NCI-H1694 treated with DMSO at 0.1 percent for 48 hours (cell line): ENCODE measurements around the gene POU6F2.

Source experiments
- DNase-seq: peaks from one replicate; lab custom pipeline; 2025; lab: John Stamatoyannopoulos, UW

POU6F2 gene

GRCh38 chr7:39128287-39128843, 150.7 kb downstream of the POU6F2 start:
- DNase-seq: no peak

GRCh38 chr7:39130274-39130673, 152.6 kb downstream of the POU6F2 start:
- no peak for DNase-seq

GRCh38 chr7:39130857-39131526, 153.3 kb downstream of the POU6F2 start:
- no peak for DNase-seq

GRCh38 chr7:39132306-39132705, 154.6 kb downstream of the POU6F2 start:
- DNase-seq: no peak

- DNase-seq: no peak
Observed at GRCh38 chr7:39133088-39133487, 155.4 kb downstream of the POU6F2 start.

GRCh38 chr7:39137480-39137879, 159.8 kb downstream of the POU6F2 start:
- DNase-seq: no peak

- no peak for DNase-seq
Observed at GRCh38 chr7:39142750-39143149, 165.0 kb downstream of the POU6F2 start.

GRCh38 chr7:39144420-39144819, 166.7 kb downstream of the POU6F2 start:
- DNase-seq: no peak

GRCh38 chr7:39145283-39145682, 167.6 kb downstream of the POU6F2 start:
- DNase-seq: no peak

GRCh38 chr7:39145935-39146334, 168.2 kb downstream of the POU6F2 start:
- DNase-seq: no peak

- DNase-seq: no peak
Observed at GRCh38 chr7:39152701-39153100, 175.0 kb downstream of the POU6F2 start.

GRCh38 chr7:39153113-39153512, 175.4 kb downstream of the POU6F2 start:
- no peak for DNase-seq

GRCh38 chr7:39153647-39154046, 175.9 kb downstream of the POU6F2 start:
- DNase-seq: no peak

GRCh38 chr7:39154815-39155214, 177.1 kb downstream of the POU6F2 start:
- no peak for DNase-seq

GRCh38 chr7:39158367-39158766, 180.7 kb downstream of the POU6F2 start:
- no peak for DNase-seq

- no peak for DNase-seq
Observed at GRCh38 chr7:39161903-39162302, 184.2 kb downstream of the POU6F2 start.

GRCh38 chr7:39164887-39165286, 187.2 kb downstream of the POU6F2 start:
- no peak for DNase-seq

- DNase-seq: no peak
Observed at GRCh38 chr7:39168403-39169098, 190.8 kb downstream of the POU6F2 start.

GRCh38 chr7:39172137-39172536, 194.4 kb downstream of the POU6F2 start:
- DNase-seq: no peak

- DNase-seq: no peak
Observed at GRCh38 chr7:39181398-39181797, 203.7 kb downstream of the POU6F2 start.

- DNase-seq: no peak
Observed at GRCh38 chr7:39183796-39184195, 206.1 kb downstream of the POU6F2 start.

GRCh38 chr7:39184391-39184790, 206.7 kb downstream of the POU6F2 start:
- DNase-seq: no peak

- no peak for DNase-seq
Observed at GRCh38 chr7:39186131-39186530, 208.4 kb downstream of the POU6F2 start.
